Pancreas (tissue), 10 donors: ENCODE data around the gene ARL1. TPM values are rescaled to one million over a fixed set of nuclear protein-coding genes. Genes with fewer than 3 reads are reported as not detected.
"Not testable (repeated sequence)": the region's sequence is repeated elsewhere in the genome, so short reads cannot be mapped to it uniquely, and the experiment has no call there.

ENCODE experiments used
- ATAC-seq, 4 donors: fragments of 200-7000 bp; cut with Tn5 transposase; one replicate each; pipeline versions ENCODE4 v1.8.0 to v1.9.1; 2020; ENCODE audit warnings: mild to moderate bottlenecking in 4 of 4, moderate library complexity in 4 of 4
- DNase-seq, 6 donors: peaks; one replicate each; pipeline ENCODE4 v3.0.0-alpha.2; 2020
- FAIRE-seq: peaks from 2 replicates; lab custom pipeline; 2012; peaks lifted over from hg19 to GRCh38; lab: Jason Lieb, UNC
- H3K27ac ChIP-seq, 4 donors: fragments of 200-600 bp; sonication (generic); 1 replicate in 3 of 4; 2 replicates in 1 of 4; pipeline versions ENCODE4 v1.5.0 to v1.8.0; 2020
- H3K27me3 ChIP-seq, 4 donors: fragments of 200-600 bp; one replicate each; pipeline ENCODE4 v1.8.0; 2021
- H3K36me3 ChIP-seq, 3 donors: fragments of 200-600 bp; sonication (generic) in 1 of 3; one replicate each; pipeline versions ENCODE4 v1.5.0 to v1.8.0; 2020 to 2021
- H3K4me1 ChIP-seq, 3 donors: fragments of 200-600 bp; one replicate each; pipeline ENCODE4 v1.8.0; 2021
- H3K4me3 ChIP-seq, 4 donors: fragments of 200-600 bp; sonication (generic) in 2 of 4; one replicate each; pipeline versions ENCODE4 v1.5.0 to v1.8.0; 2020 to 2021
- H3K9me3 ChIP-seq, 4 donors: fragments of 200-600 bp; one replicate each; pipeline ENCODE4 v1.8.0; 2021
- WGBS, 2 donors: extraction: QIAGEN DNeasy Blood & Tissue Kit; methylation state at CpG; one replicate each; pipeline ENCODE4 v1.1.7; 2013; 5-methylcytosine and 5-hydroxymethylcytosine counted together
- intact Hi-C, 3 donors: fragments of 100-400 bp; cut with DNase I; formaldehyde crosslinking; loops; one replicate each; pipeline versions ENCODE4 v1.11.1 to v1.14.2; 2022
- polyA plus RNA-seq, 2 donors: library from polyadenylated mRNA; stranded (reverse); fragments of 200-250 nt; gene quantifications; one replicate each; pipeline ENCODE4 v1.2.3, GENCODE V29; 2013
- total RNA-seq, 6 donors: library from RNA; stranded (reverse); fragmentation: NEBNext Ultra II Directional in 4 of 6; extraction: Animal tissue kit (Norgen Biotek cat#: 25700) in 4 of 6; gene quantifications; one replicate each; pipeline versions ENCODE4 v1.2.1 to v1.2.4, GENCODE V29; 2021 to 2023
- TF ChIP-seq, protein P1 (sequence below), 4 donors: fragments of 200-600 bp; sonication (generic) in 3 of 4; IDR thresholded peaks; one replicate each; pipeline versions ENCODE4 v1.5.0 to v1.8.0; 2021; ENCODE audit warnings: antibody characterized with exemption in 4 of 4
- donor health status: healthy with polysubstance abuse.
- donor health status: DM: no; HTN: no; CAD: no; lungs with moderate emphysema.
- donor health status: DM: no; HTN: no; CAD: no.
- donor health status: control.
- donor health status: control.
- donor health status: Bipolar disorder and iron deficiency.
- donor health status: DM: yes; HTN: yes; CAD: no.
- donor health status: DM: no; HTN: no; CAD: no.
- donor health status: DM: no; HTN: no; CAD: no.
- donor health status: DM: yes; HTN: yes; CAD: no.

The ARL1 gene
- total and polyA plus RNA-seq, 8 donors: 16.0 to 65.8 (median 51.7) TPM

DNA sequence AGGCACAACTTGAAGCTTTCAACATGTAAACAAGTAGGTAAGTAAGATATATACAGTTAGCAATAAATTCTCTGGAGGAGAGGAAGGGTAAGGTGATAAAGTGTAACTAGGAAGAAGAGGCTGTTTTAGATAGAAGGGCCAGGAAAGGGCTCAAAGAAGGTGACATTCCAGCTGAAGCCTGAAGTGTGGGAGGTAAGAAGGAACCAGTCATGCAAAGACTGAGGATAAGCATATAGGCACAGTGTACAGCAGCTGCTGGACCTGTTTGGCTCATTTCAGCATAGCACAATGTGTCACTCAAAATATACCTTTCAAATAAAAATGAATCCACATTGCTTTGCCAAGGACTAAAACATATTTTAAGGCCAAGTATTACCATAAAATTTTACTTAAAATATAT is 28.6 kb upstream of the ARL1 start:
- FAIRE-seq (no peak), ATAC-seq (no peak), DNase-seq (no peak)
- H3K4me3 ChIP-seq: no peak overlapping the region
- no peaks in the 10 kb centered on the region for H3K9me3 ChIP-seq
- H3K27ac ChIP-seq: no peak overlapping the region
- TF ChIP-seq, protein P1, sequence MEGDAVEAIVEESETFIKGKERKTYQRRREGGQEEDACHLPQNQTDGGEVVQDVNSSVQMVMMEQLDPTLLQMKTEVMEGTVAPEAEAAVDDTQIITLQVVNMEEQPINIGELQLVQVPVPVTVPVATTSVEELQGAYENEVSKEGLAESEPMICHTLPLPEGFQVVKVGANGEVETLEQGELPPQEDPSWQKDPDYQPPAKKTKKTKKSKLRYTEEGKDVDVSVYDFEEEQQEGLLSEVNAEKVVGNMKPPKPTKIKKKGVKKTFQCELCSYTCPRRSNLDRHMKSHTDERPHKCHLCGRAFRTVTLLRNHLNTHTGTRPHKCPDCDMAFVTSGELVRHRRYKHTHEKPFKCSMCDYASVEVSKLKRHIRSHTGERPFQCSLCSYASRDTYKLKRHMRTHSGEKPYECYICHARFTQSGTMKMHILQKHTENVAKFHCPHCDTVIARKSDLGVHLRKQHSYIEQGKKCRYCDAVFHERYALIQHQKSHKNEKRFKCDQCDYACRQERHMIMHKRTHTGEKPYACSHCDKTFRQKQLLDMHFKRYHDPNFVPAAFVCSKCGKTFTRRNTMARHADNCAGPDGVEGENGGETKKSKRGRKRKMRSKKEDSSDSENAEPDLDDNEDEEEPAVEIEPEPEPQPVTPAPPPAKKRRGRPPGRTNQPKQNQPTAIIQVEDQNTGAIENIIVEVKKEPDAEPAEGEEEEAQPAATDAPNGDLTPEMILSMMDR (IDR thresholded peaks at IDR 0.05): no peak
- no peaks in the 10 kb centered on the region for H3K36me3 ChIP-seq
- no peaks in the 10 kb centered on the region for H3K4me1 ChIP-seq
- intact Hi-C loops: no loop called here
- H3K27me3 ChIP-seq: no peaks in the 10 kb centered on the region

DNA sequence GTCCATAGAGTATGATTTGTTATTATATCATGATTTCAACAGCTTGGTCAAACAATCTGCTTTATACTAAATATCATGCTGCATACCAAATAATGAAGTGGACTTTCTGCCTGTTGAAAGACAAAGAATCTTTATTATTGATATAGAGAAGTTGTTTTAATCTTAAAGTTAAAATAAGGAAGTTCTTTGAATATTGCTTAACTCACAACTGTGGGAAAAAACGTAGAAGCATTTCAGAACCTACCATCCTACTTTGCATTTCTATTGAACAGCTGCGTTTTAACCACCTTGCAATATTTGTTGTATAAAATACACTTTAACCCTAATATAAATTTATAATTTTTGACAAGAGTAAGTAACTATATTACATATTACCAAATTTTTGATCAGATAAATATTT is 22.9 kb upstream of the ARL1 start:
- no peaks in the 10 kb centered on the region for H3K27me3 ChIP-seq
- H3K4me1 ChIP-seq: no peaks in the 10 kb centered on the region
- H3K27ac ChIP-seq: no peak overlapping the region
- no peak overlapping the region for H3K4me3 ChIP-seq
- no peaks in the 10 kb centered on the region for H3K36me3 ChIP-seq
- FAIRE-seq (no peak), ATAC-seq (no peak), DNase-seq (no peak)
- H3K9me3 ChIP-seq: no peaks in the 10 kb centered on the region
- TF ChIP-seq, protein P1 (IDR thresholded peaks at IDR 0.05): no peak
- WGBS, 2 donors: 66% methylated on average over 2 of the region's 2 CpGs
- intact Hi-C loops: no loop called here

DNA sequence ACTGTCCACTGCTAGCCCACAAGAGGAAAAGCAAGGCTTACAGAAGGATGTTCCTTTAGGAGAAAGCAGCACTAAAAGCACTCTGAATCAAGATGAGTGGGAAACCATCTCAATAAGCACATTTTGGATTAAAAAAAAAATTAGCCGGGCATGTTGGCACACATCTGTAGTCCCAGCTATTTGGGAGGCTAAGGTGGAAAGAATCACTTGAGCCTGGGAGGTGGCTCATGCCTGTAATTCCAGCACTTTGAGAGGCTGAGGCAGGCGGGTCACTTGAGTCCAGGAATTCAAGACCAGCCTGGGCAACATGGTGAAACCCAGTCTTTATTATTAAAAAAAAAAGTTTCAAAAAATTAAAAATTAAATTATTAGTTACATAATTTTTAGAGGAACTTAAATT is 17.0 kb upstream of the ARL1 start:
- no peak for ATAC-seq
- Histone ChIP-seq H3K27me3 (no peaks in the 10 kb centered on the region), H3K9me3 (no peaks in the 10 kb centered on the region), H3K36me3 (no peaks in the 10 kb centered on the region), H3K27ac (no peak overlapping the region), H3K4me1 (no peaks in the 10 kb centered on the region), H3K4me3 (no peak overlapping the region)
- TF ChIP-seq, protein P1 (IDR thresholded peaks at IDR 0.05): no peak
- FAIRE-seq: no peak
- intact Hi-C loops: no loop called here
- DNase-seq: no peak
- WGBS, 2 donors: 68 to 91% methylated on average over 2 of the region's 2 CpGs

DNA sequence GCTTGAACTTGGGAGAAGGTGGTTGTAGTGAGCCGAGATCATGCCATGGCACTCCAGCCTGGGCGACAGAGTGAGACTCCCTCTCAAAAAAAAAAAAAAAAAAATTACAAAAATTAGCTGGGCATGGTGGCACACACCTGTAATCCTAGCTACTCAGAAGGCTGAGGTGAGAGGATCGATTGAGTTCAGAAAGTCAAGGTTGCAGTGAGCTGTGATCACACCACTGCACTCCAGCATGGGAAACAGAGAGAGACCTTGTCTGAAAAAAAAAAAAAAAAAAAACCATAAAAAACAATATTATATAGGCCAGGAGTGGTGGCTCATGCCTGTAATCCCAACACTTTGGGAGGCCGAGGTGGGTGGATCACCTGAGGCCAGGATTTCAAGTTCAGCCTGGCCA is 14.5 kb upstream of the ARL1 start:
- FAIRE-seq, H3K4me1 ChIP-seq, DNase-seq, H3K9me3 ChIP-seq, H3K27ac ChIP-seq, H3K4me3 ChIP-seq, intact Hi-C loops, H3K27me3 ChIP-seq, ATAC-seq, H3K36me3 ChIP-seq: not testable (repeated sequence)
- WGBS, 2 donors: 78 to 79% methylated on average over 4 of the region's 4 CpGs

DNA sequence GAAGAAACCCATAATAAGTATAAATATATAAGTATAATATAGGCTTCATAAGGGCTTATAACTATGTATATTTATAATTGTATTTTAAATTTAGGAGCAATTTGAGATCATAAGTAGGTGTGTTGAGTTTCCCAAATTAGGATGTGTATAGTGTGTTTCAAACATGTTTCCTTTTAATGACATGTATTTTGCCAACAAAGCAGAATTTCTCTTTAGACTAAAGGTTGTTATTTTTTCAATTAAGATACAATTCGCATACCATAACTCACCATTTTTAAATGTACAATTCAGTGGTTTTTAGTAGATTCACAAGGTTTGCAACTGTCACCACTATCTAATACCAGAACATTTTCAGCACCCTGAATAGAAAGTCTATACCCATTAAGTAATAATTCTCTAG is 7.7 kb upstream of the ARL1 start:
- Histone ChIP-seq H3K27me3 (no peaks in the 10 kb centered on the region), H3K4me1 (no peaks in the 10 kb centered on the region), H3K4me3 (no peak overlapping the region), H3K36me3 (no peaks in the 10 kb centered on the region), H3K27ac (no peak overlapping the region), H3K9me3 (no peaks in the 10 kb centered on the region)
- intact Hi-C loops: no loop called here
- no peak for ATAC-seq
- no peak for FAIRE-seq
- TF ChIP-seq, protein P1 (IDR thresholded peaks at IDR 0.05): no peak
- DNase-seq: no peak
- 97 to 98% methylated on average over 1 of the region's 1 CpG for WGBS, 2 donors
